Right forelimb (tissue), 1 donor: ENCODE results near the gene PCDHGB4.
"Not testable (repeated sequence)": the region's sequence is repeated elsewhere in the genome, so short reads cannot be mapped to it uniquely, and the experiment has no call there.

Source experiments
- DNase-seq: peaks from one replicate; pipeline ENCODE4 v3.0.0-alpha.2; 2018

Gene PCDHGB4

GRCh38 chr5:141402553-141403243 is 15.2 kb downstream of the PCDHGB4 start, which contains the start of gene PCDHGA9:
TSS of gene PCDHGA9 (plus strand) at chr5:141402778. CDS start at chr5:141402953, 175 bp downstream.
- no peak for DNase-seq

GRCh38 chr5:141403387-141403786 is 15.9 kb downstream of the PCDHGB4 start:
- DNase-seq, result no peak

- DNase-seq, result not testable (repeated sequence)
Observed at GRCh38 chr5:141407790-141408505, 20.4 kb downstream of the PCDHGB4 start, which contains the start of gene PCDHGB6. TSS of gene PCDHGB6 (plus strand) at chr5:141408021. CDS start at chr5:141408203, 182 bp downstream.

- DNase-seq, result no peak
Observed at GRCh38 chr5:141409598-141410306, 22.3 kb downstream of the PCDHGB4 start.

GRCh38 chr5:141411575-141411974 is 24.1 kb downstream of the PCDHGB4 start:
- no peak for DNase-seq

- no peak for DNase-seq
Observed at GRCh38 chr5:141412854-141413539, 25.5 kb downstream of the PCDHGB4 start, which contains the start of gene PCDHGA10. TSS of gene PCDHGA10 (plus strand) at chr5:141412987. CDS start at chr5:141413176, 189 bp downstream.

- DNase-seq, result no peak
Observed at GRCh38 chr5:141413540-141414069, 26.1 kb downstream of the PCDHGB4 start.

GRCh38 chr5:141414548-141415274 is 27.2 kb downstream of the PCDHGB4 start:
- DNase-seq, result not testable (repeated sequence)

- not testable (repeated sequence) for DNase-seq
Observed at GRCh38 chr5:141415275-141415618, 27.7 kb downstream of the PCDHGB4 start.

- peak; percentile 65 for DNase-seq
Observed at GRCh38 chr5:141417494-141418172, 30.1 kb downstream of the PCDHGB4 start, which contains the start of gene PCDHGB7. TSS of gene PCDHGB7 (plus strand) at chr5:141417677. CDS start at chr5:141417860, 183 bp downstream.

GRCh38 chr5:141419074-141419880 is 31.8 kb downstream of the PCDHGB4 start:
- no peak for DNase-seq

GRCh38 chr5:141420855-141421488 is 33.5 kb downstream of the PCDHGB4 start, which contains the start of gene PCDHGA11:
TSS of gene PCDHGA11 (plus strand) at chr5:141421051. CDS start at chr5:141421228, 177 bp downstream.
- no peak for DNase-seq

- no peak for DNase-seq
Observed at GRCh38 chr5:141421489-141421855, 34.0 kb downstream of the PCDHGB4 start.

GRCh38 chr5:141422742-141423291 is 35.3 kb downstream of the PCDHGB4 start:
- DNase-seq, result no peak

GRCh38 chr5:141427783-141428426 is 40.4 kb downstream of the PCDHGB4 start:
- no peak for DNase-seq

- DNase-seq, result no peak
Observed at GRCh38 chr5:141430332-141431113, 43.0 kb downstream of the PCDHGB4 start, which contains the start of gene PCDHGA12. TSS of gene PCDHGA12 (plus strand) at chr5:141430507. CDS start at chr5:141430760, 253 bp downstream.

GRCh38 chr5:141431286-141431685 is 43.8 kb downstream of the PCDHGB4 start:
- no peak for DNase-seq

- DNase-seq, result not testable (repeated sequence)
Observed at GRCh38 chr5:141432308-141432707, 44.8 kb downstream of the PCDHGB4 start.
